Endometrial microvascular endothelial cells (primary cell): ENCODE results near the gene EZR. TPM values are rescaled to one million over a fixed set of nuclear protein-coding genes. Genes with fewer than 3 reads are reported as not detected.
"Not testable (repeated sequence)": the region's sequence is repeated elsewhere in the genome, so short reads cannot be mapped to it uniquely, and the experiment has no call there.

Experiments
- in situ Hi-C: cut with HindIII; loops from 2 replicates; pipeline ENCODE4 v1.10.0; 2017; ENCODE audit warnings: low sequenced_read_pairs, low pct_unique_long_range_greater_than_20kb; ENCODE audit errors: inconsistent ontology term
- total RNA-seq: library from RNA; depleted of rRNA; stranded (reverse); fragments of >200 nt; gene quantifications from one replicate; pipeline ENCODE4 v1.2.3, GENCODE V29; 2015; ENCODE audit errors: inconsistent ontology term

EZR gene
- total RNA-seq, 1 donor from 2014 or later, result 101 TPM

- in situ Hi-C loops, result no loop called here
Observed at GRCh38 chr6:158805698-158806377, 13.3 kb downstream of the EZR start.

GRCh38 chr6:158804207-158804606, 15.0 kb downstream of the EZR start:
- in situ Hi-C loops, result no loop called here

GRCh38 chr6:158803733-158804143, 15.4 kb downstream of the EZR start:
- in situ Hi-C loops, result no loop called here

GRCh38 chr6:158801655-158802294, 17.4 kb downstream of the EZR start:
- in situ Hi-C loops, result no loop called here

- in situ Hi-C loops, result no loop called here
Observed at GRCh38 chr6:158799051-158799792, 19.9 kb downstream of the EZR start.

GRCh38 chr6:158798311-158798710, 20.9 kb downstream of the EZR start:
- in situ Hi-C loops, result no loop called here

- in situ Hi-C loops, result no loop called here
Observed at GRCh38 chr6:158797331-158798310, 21.5 kb downstream of the EZR start.

GRCh38 chr6:158796353-158796752, 22.8 kb downstream of the EZR start:
- in situ Hi-C loops, result no loop called here

GRCh38 chr6:158795516-158795915, 23.7 kb downstream of the EZR start:
- in situ Hi-C loops, result no loop called here

- in situ Hi-C loops, result no loop called here
Observed at GRCh38 chr6:158793432-158793831, 25.7 kb downstream of the EZR start.

GRCh38 chr6:158792505-158792904, 26.7 kb downstream of the EZR start:
- in situ Hi-C loops, result not testable (repeated sequence)

- in situ Hi-C loops, result no loop called here
Observed at GRCh38 chr6:158791274-158791855, 27.8 kb downstream of the EZR start.

- in situ Hi-C loops, result no loop called here
Observed at GRCh38 chr6:158789115-158789917, 29.9 kb downstream of the EZR start.

GRCh38 chr6:158787395-158787794, 31.8 kb downstream of the EZR start:
- in situ Hi-C loops, result no loop called here

- in situ Hi-C loops, result no loop called here
Observed at GRCh38 chr6:158786645-158787304, 32.4 kb downstream of the EZR start.

GRCh38 chr6:158785036-158785435, 34.1 kb downstream of the EZR start:
- in situ Hi-C loops, result no loop called here

- in situ Hi-C loops, result no loop called here
Observed at GRCh38 chr6:158784505-158784904, 34.7 kb downstream of the EZR start.
